ENCODE measurements around the gene ARHGAP21.
"Not testable (repeated sequence)": the region's sequence is repeated elsewhere in the genome, so short reads cannot be mapped to it uniquely, and the experiment has no call there.

ARHGAP21 gene

GRCh38 chr10:24731942-24732341 lies 8.3 kb upstream of the ARHGAP21 start:
- TF ChIP-seq CTCF (conservative IDR thresholded peaks at IDR 0.05; ENCODE audit: low read depth, low read length): no peak
- no peak for DNase-seq (ENCODE audit: low read depth)
- H3K4me3 ChIP-seq (ENCODE audit: low read depth, low read length): no peak overlapping the region

- TF ChIP-seq CTCF (conservative IDR thresholded peaks at IDR 0.05; ENCODE audit: low read depth, low read length): no peak
- no peak overlapping the region for H3K4me3 ChIP-seq (ENCODE audit: low read depth, low read length)
- no peak for DNase-seq (ENCODE audit: low read depth)
Observed at GRCh38 chr10:24730811-24731210, 7.1 kb upstream of the ARHGAP21 start.

- peak; percentile 56 for TF ChIP-seq CTCF (conservative IDR thresholded peaks at IDR 0.05; ENCODE audit: low read depth, low read length)
- DNase-seq (ENCODE audit: low read depth): peak; percentile 45
Observed at GRCh38 chr10:24727786-24728185, 4.1 kb upstream of the ARHGAP21 start.

GRCh38 chr10:24726626-24727025 lies 2.9 kb upstream of the ARHGAP21 start:
- no peak for TF ChIP-seq CTCF (conservative IDR thresholded peaks at IDR 0.05; ENCODE audit: low read depth, low read length)
- H3K4me3 ChIP-seq (ENCODE audit: low read depth, low read length): no peak overlapping the region
- no peak for DNase-seq (ENCODE audit: low read depth)

More at GRCh38 chr10:24727786-24728185, 4.1 kb upstream of the ARHGAP21 start:
- H3K4me3 ChIP-seq (ENCODE audit: low read depth, low read length): no peak overlapping the region

- H3K4me3 ChIP-seq (ENCODE audit: low read depth, low read length): not testable (repeated sequence)
Observed at GRCh38 chr10:24726029-24726428, 2.3 kb upstream of the ARHGAP21 start.

GRCh38 chr10:24724381-24725228 lies 918 bp upstream of the ARHGAP21 start:
- DNase-seq (ENCODE audit: low read depth): peak; percentile 96
- peak overlapping the region; percentile 79 for H3K4me3 ChIP-seq (ENCODE audit: low read depth, low read length)
- TF ChIP-seq CTCF (conservative IDR thresholded peaks at IDR 0.05; ENCODE audit: low read depth, low read length): no peak

More at GRCh38 chr10:24726029-24726428, 2.3 kb upstream of the ARHGAP21 start:
- DNase-seq (ENCODE audit: low read depth): not testable (repeated sequence)

GRCh38 chr10:24723386-24723787 lies 300 bp downstream of the ARHGAP21 start:
- no peak for TF ChIP-seq CTCF (conservative IDR thresholded peaks at IDR 0.05; ENCODE audit: low read depth, low read length)
- DNase-seq (ENCODE audit: low read depth): peak; percentile 58
- peak overlapping the region; percentile 79 for H3K4me3 ChIP-seq (ENCODE audit: low read depth, low read length)

Measured in choroid plexus epithelial cell (primary cell).